SU-DHL-6 (cell line): Measurements from ENCODE around the gene ZBTB8OS.

Experiments used
- H2AFZ ChIP-seq: fragments of 200-600 bp; sonication (generic); 2 replicates; pipeline ENCODE4 v1.6.1; 2014; ENCODE audit warnings: low read depth, mild to moderate bottlenecking, moderate library complexity, mixed read lengths, antibody characterized with exemption, low read length; ENCODE audit not compliant: severe bottlenecking
- H3F3A ChIP-seq: fragments of 200-600 bp; shearing (Covaris generic); 2 replicates; pipeline ENCODE4 v1.6.0; 2016; ENCODE audit warnings: antibody characterized with exemption, mild to moderate bottlenecking; ENCODE audit not compliant: insufficient read depth
- H3K27ac ChIP-seq: fragments of 200-600 bp; sonication (generic); 2 replicates; pipeline ENCODE4 v1.5.1; 2016; ENCODE audit warnings: low read depth, mild to moderate bottlenecking, low read length, moderate library complexity, mixed read lengths
- H3K27me3 ChIP-seq: fragments of 200-600 bp; sonication (generic), shearing (Covaris generic); 2 replicates; pipeline ENCODE4 v1.6.0; 2014; ENCODE audit warnings: mild to moderate bottlenecking, low read length
- H3K36me3 ChIP-seq: fragments of 200-600 bp; sonication (generic); 2 replicates; pipeline ENCODE4 v1.6.1; 2014; ENCODE audit warnings: mild to moderate bottlenecking, low read length, mixed read lengths
- H3K4me2 ChIP-seq: fragments of 300-600, 200-600 bp; shearing (Covaris generic), sonication (generic); 2 replicates; pipeline ENCODE4 v1.6.0; 2014; ENCODE audit warnings: low read length, low read depth, mild to moderate bottlenecking; ENCODE audit not compliant: poor library complexity, severe bottlenecking
- H3K4me3 ChIP-seq: fragments of 200-600 bp; sonication (generic); 2 replicates; pipeline ENCODE4 v1.5.1; 2014; ENCODE audit warnings: antibody characterized with exemption, low read length, mild to moderate bottlenecking, mixed read lengths; ENCODE audit not compliant: insufficient read depth, poor library complexity, severe bottlenecking
- H3K79me2 ChIP-seq: fragments of 200-600 bp; sonication (generic); 2 replicates; pipeline ENCODE4 v1.6.1; 2014; ENCODE audit warnings: mild to moderate bottlenecking, low read length, moderate library complexity; ENCODE audit not compliant: insufficient read depth
- H3K9ac ChIP-seq: fragments of 200-600 bp; sonication (generic); 2 replicates; pipeline ENCODE4 v1.7.0; 2014; ENCODE audit warnings: mild to moderate bottlenecking, low read length
- H3K9me2 ChIP-seq: fragments of 200-600 bp; sonication (generic); replicated peaks from 2 replicates; pipeline ENCODE4 v1.6.1; 2014; ENCODE audit warnings: low read length; ENCODE audit not compliant: insufficient read depth
- H3K9me3 ChIP-seq: fragments of 200-600 bp; sonication (generic); 2 replicates; pipeline ENCODE4 v1.6.1; 2014; ENCODE audit warnings: low read length, mixed read lengths; ENCODE audit not compliant: insufficient read depth
- H4K20me1 ChIP-seq: fragments of 200-600 bp; sonication (generic); 2 replicates; pipeline ENCODE4 v1.6.1; 2014; ENCODE audit warnings: low read depth, mild to moderate bottlenecking, antibody characterized with exemption, low read length, moderate library complexity, mixed read lengths
- EZH2phosphoT487 ChIP-seq: fragments of 200-600 bp; sonication (generic), shearing (Covaris generic); conservative IDR thresholded peaks from 2 replicates; pipeline ENCODE4 v1.6.1; 2018; ENCODE audit warnings: mild to moderate bottlenecking, antibody characterized with exemption, low read length, moderate library complexity, mixed read lengths
- TF ChIP-seq, protein P1 (sequence below): fragments of 200-600 bp; sonication (generic); IDR thresholded peaks from one replicate; pipeline ENCODE4 v1.5.1; 2017; ENCODE audit warnings: antibody characterized with exemption, mild to moderate bottlenecking, low read length, moderate library complexity; ENCODE audit not compliant: insufficient read depth, poor library complexity, severe bottlenecking

ZBTB8OS gene

DNA sequence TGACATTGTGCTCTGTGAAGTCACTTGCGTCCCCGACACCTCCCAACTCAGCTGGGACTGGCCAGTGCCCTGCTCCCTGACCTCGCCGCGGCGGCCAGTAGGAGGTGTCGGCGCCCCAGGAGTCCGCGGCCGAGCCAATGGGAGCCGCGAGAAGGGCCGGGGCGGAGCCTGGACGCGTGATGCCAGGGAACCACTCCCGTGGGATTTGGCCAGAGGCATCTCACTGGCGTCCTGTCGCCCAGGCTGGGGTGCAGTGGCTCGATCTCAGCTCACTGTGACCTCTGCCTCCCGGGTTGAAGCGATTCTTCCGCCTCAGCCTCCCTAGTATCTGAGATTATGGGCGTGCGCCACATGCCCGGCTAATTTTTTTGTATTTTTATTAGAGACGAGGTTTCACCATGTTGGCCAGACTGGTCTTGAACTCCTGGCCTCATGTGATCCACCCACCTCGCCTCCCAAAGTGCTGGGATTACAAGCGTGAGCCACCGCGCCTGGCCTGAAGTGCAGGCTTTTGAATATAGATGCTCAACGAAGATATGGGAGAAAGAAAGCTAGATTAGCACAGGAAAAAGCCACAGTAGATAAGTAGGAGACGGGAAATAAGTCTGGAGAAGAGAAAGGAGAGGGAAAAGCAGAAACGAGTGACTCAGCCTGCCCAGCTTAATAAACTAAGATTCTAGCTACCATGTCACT lies 38.0 kb downstream of the ZBTB8OS start:
- no peaks in the 10 kb centered on the region for H3K36me3 ChIP-seq
- no peaks in the 10 kb centered on the region for H4K20me1 ChIP-seq
- no peaks in the 10 kb centered on the region for H3K9me3 ChIP-seq
- no peaks in the 10 kb centered on the region for H3F3A ChIP-seq
- no peak overlapping the region for H2AFZ ChIP-seq
- no peak overlapping the region for H3K9ac ChIP-seq
- no peak overlapping the region for H3K4me2 ChIP-seq
- no peaks in the 10 kb centered on the region for H3K9me2 ChIP-seq
- no peaks in the 10 kb centered on the region for H3K27me3 ChIP-seq
- no peaks in the 10 kb centered on the region for H3K79me2 ChIP-seq
- no peak overlapping the region for H3K4me3 ChIP-seq
- H3K27ac ChIP-seq: no peak overlapping the region
- no peak for TF ChIP-seq EZH2phosphoT487
- TF ChIP-seq, protein P1, sequence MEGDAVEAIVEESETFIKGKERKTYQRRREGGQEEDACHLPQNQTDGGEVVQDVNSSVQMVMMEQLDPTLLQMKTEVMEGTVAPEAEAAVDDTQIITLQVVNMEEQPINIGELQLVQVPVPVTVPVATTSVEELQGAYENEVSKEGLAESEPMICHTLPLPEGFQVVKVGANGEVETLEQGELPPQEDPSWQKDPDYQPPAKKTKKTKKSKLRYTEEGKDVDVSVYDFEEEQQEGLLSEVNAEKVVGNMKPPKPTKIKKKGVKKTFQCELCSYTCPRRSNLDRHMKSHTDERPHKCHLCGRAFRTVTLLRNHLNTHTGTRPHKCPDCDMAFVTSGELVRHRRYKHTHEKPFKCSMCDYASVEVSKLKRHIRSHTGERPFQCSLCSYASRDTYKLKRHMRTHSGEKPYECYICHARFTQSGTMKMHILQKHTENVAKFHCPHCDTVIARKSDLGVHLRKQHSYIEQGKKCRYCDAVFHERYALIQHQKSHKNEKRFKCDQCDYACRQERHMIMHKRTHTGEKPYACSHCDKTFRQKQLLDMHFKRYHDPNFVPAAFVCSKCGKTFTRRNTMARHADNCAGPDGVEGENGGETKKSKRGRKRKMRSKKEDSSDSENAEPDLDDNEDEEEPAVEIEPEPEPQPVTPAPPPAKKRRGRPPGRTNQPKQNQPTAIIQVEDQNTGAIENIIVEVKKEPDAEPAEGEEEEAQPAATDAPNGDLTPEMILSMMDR: no peak

DNA sequence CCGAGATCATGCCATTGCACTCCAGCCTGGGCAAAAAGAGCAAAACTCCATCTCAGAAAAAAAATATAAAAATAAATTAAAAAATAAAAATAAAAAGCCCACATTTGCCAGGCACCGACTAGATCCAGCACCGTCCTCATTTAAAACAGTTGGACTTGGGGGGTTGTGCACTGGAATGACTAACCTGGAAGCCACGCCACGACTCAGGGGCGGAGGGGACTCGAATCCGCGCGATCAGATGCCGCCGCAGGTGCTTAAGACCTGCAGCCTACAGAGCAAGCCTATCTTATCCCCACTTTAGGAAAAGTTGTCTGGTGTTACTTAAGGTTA lies 38.5 kb downstream of the ZBTB8OS start:
- no peaks in the 10 kb centered on the region for H4K20me1 ChIP-seq
- no peaks in the 10 kb centered on the region for H3K9me3 ChIP-seq
- no peaks in the 10 kb centered on the region for H3K27me3 ChIP-seq
- H3K4me3 ChIP-seq: no peak overlapping the region
- H3F3A ChIP-seq: no peaks in the 10 kb centered on the region
- no peak overlapping the region for H3K9ac ChIP-seq
- no peak overlapping the region for H2AFZ ChIP-seq
- no peaks in the 10 kb centered on the region for H3K36me3 ChIP-seq
- no peaks in the 10 kb centered on the region for H3K9me2 ChIP-seq
- TF ChIP-seq EZH2phosphoT487: no peak
- TF ChIP-seq, protein P1: no peak
- no peak overlapping the region for H3K4me2 ChIP-seq
- no peaks in the 10 kb centered on the region for H3K79me2 ChIP-seq
- H3K27ac ChIP-seq: no peak overlapping the region

DNA sequence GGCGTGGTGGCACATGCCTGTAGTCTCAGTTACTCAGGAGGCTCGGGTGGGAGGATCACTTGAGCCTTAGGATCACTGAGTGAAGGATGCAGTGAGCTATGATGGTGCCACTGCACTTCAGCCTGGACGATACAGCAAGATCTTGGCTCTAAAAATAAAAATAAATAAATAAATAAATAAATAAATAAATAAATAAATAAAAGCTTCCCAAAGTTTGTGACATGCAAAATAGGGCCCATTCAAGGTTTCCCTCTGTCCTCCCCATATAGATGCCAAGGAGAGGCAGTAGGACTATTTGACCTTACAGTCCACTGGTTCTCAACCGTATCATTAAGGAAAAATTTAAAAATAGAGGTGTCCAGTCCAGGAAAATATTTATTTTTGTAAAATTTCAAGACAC lies 41.2 kb downstream of the ZBTB8OS start:
- no peaks in the 10 kb centered on the region for H4K20me1 ChIP-seq
- no peaks in the 10 kb centered on the region for H3K27me3 ChIP-seq
- H3K36me3 ChIP-seq: no peaks in the 10 kb centered on the region
- no peak overlapping the region for H3K4me3 ChIP-seq
- H3K9me2 ChIP-seq: no peaks in the 10 kb centered on the region
- H3K27ac ChIP-seq: no peak overlapping the region
- H3K9ac ChIP-seq: no peak overlapping the region
- no peaks in the 10 kb centered on the region for H3K79me2 ChIP-seq
- H3K9me3 ChIP-seq: no peaks in the 10 kb centered on the region
- TF ChIP-seq EZH2phosphoT487: no peak
- TF ChIP-seq, protein P1: no peak
- H3K4me2 ChIP-seq: no peak overlapping the region
- H3F3A ChIP-seq: no peaks in the 10 kb centered on the region
- H2AFZ ChIP-seq: no peak overlapping the region
